Tibial artery (tissue), 4 donors: Measurements from ENCODE around the gene LRAT.

Source experiments
- DNase-seq, 2 donors: peaks; one replicate each; pipeline ENCODE4 v3.0.0-alpha.2; 2019
- H3K27ac ChIP-seq, 2 donors: fragments of 200-600 bp; sonication (generic) in 1 of 2; 1 replicate in 1 of 2; 2 replicates in 1 of 2; pipeline ENCODE4 v1.5.1; 2018 to 2019; ENCODE audit warnings: mild to moderate bottlenecking in 1 of 2
- H3K27me3 ChIP-seq, 2 donors: fragments of 200-600 bp; sonication (generic) in 1 of 2; one replicate each; pipeline versions ENCODE4 v1.5.1 to v1.6.0; 2016 to 2019
- H3K36me3 ChIP-seq, 3 donors: fragments of 200-600 bp; sonication (generic) in 2 of 3; one replicate each; pipeline ENCODE4 v1.5.1; 2016 to 2019; ENCODE audit warnings: mild to moderate bottlenecking in 2 of 3
- H3K4me1 ChIP-seq, 4 donors: fragments of 200-600 bp; sonication (generic) in 2 of 4; 1 replicate in 3 of 4; 2 replicates in 1 of 4; pipeline ENCODE4 v1.5.1; 2016 to 2019
- H3K4me3 ChIP-seq, 2 donors: fragments of 200-600 bp; sonication (generic) in 1 of 2; 1 replicate in 1 of 2; 2 replicates in 1 of 2; pipeline ENCODE4 v1.5.1; 2018 to 2019; ENCODE audit warnings: mild to moderate bottlenecking in 2 of 2
- H3K9me3 ChIP-seq, 3 donors: fragments of 200-600 bp; sonication (generic) in 1 of 3; one replicate each; pipeline ENCODE4 v1.5.1; 2016 to 2019
- CTCF ChIP-seq, 2 experiments: fragments of 200-600 bp in 1 of 2; fragments of 450-650 bp in 1 of 2; IDR thresholded peaks; one replicate each; pipeline ENCODE4 v1.5.1; 2017 to 2019; ENCODE audit warnings: antibody characterized with exemption in 2 of 2, mild to moderate bottlenecking in 1 of 2, moderate library complexity in 1 of 2
- intact Hi-C: fragments of 100-400 bp; cut with DNase I; formaldehyde crosslinking; loops from one replicate; pipeline ENCODE4 v1.15.0; 2023; ENCODE audit warnings: low total_unique reads

LRAT gene

DNA sequence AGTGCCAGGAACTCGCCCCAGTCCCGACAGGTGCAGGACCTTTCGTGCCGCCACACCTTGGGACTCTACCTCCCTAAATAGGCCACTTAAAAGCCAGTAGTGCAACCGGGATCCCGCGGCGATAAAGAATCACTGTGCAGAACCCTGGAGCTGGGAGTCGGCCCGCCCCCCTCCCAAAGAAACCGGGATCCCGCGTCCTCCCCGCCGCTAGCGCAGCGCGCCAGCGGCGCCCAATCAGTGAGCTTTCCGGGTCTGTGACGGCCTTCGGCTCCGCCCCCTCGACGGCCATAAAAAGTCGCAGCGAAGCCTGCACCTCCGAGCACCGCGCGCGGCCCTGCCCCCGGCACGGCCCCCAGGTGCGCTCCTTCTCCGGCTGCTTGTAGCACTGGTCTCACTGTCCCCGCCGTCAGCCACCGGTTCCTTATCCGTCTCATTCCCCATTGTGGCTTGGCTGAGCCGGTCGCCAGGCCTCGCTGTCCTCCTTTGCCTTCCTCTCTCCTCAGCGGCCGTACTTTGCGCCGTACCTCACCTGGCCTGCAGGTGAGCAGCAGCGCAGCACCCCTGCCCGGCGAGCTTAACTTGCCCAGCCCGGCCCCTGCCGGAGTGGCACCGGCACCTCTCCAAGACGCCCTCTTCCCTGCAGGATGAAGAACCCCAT is at the start of gene LRAT:
TSS of gene LRAT (plus strand) at position 318 of the 658 bp plus-strand sequence. CDS start at position 645, 327 bp downstream.
- no peak for TF ChIP-seq CTCF (IDR thresholded peaks at IDR 0.05)
- H3K9me3 ChIP-seq, result no peaks in the 10 kb centered on the region
- intact Hi-C loops, result no loop called here
- peaks cover 0 to 35% (median 26%) of the 10 kb centered on the region in 4 donors for H3K4me1 ChIP-seq
- H3K4me3 ChIP-seq, result peak within 1 kb of the TSS; percentile 46 to 54
- H3K36me3 ChIP-seq, result no peaks in the 10 kb centered on the region
- peaks cover 0 to 29% of the 10 kb centered on the region in 2 donors for H3K27me3 ChIP-seq
- DNase-seq, result peak in 1 of 2 donors; percentile 60
- no peak within 1 kb of the TSS for H3K27ac ChIP-seq

- Histone ChIP-seq H3K4me3 (no peak overlapping the region), H3K27me3 (no peaks in the 10 kb centered on the region), H3K36me3 (no peaks in the 10 kb centered on the region), H3K4me1 (no peaks in the 10 kb centered on the region), H3K27ac (no peak overlapping the region), H3K9me3 (no peaks in the 10 kb centered on the region)
- no peak for DNase-seq
- intact Hi-C loops, result no loop called here
- no peak for TF ChIP-seq CTCF (IDR thresholded peaks at IDR 0.05)
These were observed 35.9 kb upstream of the LRAT start for GRCh38 chr4:154707877-154708276.

DNA sequence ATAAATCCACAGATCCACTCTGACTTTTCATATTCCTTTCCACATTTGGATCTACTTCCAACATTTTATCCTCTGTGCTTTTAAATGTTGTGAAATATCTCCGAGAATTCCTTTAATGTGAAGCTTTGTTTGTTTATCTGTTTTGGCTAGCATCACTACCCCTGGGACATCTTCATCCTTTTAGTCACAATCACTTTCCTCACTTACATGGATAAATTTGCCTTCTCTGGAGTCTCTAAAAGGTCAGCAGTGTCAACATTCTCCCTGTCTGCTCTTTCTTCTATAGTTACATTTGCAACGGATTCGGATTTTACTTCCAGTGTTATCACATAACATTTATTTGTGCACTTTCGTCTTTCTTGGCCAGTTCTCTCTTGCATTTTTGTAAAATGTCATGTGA is 34.2 kb upstream of the LRAT start:
- H3K27me3 ChIP-seq, result no peaks in the 10 kb centered on the region
- intact Hi-C loops, result no loop called here
- no peak for DNase-seq
- no peak overlapping the region for H3K4me3 ChIP-seq
- H3K36me3 ChIP-seq, result no peaks in the 10 kb centered on the region
- H3K9me3 ChIP-seq, result no peaks in the 10 kb centered on the region
- no peaks in the 10 kb centered on the region for H3K4me1 ChIP-seq
- no peak for TF ChIP-seq CTCF (IDR thresholded peaks at IDR 0.05)
- H3K27ac ChIP-seq, result no peak overlapping the region

GRCh38 chr4:154711522-154711921 is 32.3 kb upstream of the LRAT start:
- no peaks in the 10 kb centered on the region for H3K4me1 ChIP-seq
- H3K36me3 ChIP-seq, result no peaks in the 10 kb centered on the region
- no peaks in the 10 kb centered on the region for H3K27me3 ChIP-seq
- no peak overlapping the region for H3K27ac ChIP-seq
- H3K4me3 ChIP-seq, result no peak overlapping the region
- no peak for DNase-seq
- no peaks in the 10 kb centered on the region for H3K9me3 ChIP-seq
- no peak for TF ChIP-seq CTCF (IDR thresholded peaks at IDR 0.05)
- intact Hi-C loops, result no loop called here

GRCh38 chr4:154714339-154715040 is 29.3 kb upstream of the LRAT start:
- Histone ChIP-seq H3K27ac (no peak overlapping the region), H3K27me3 (no peaks in the 10 kb centered on the region), H3K4me3 (no peak overlapping the region), H3K36me3 (no peaks in the 10 kb centered on the region), H3K4me1 (no peaks in the 10 kb centered on the region), H3K9me3 (no peaks in the 10 kb centered on the region)
- no peak for DNase-seq
- intact Hi-C loops, result no loop called here
- no peak for TF ChIP-seq CTCF (IDR thresholded peaks at IDR 0.05)
